HepG2 (cell line): ENCODE data around the gene LRP2. TPM values are rescaled to one million over a fixed set of nuclear protein-coding genes. Genes with fewer than 3 reads are reported as not detected.

Source experiments
- ATAC-seq: fragments of 200-7000 bp; cut with Tn5 transposase; 3 replicates; pipeline ENCODE4 v1.9.1; 2020; ENCODE audit warnings: mild to moderate bottlenecking, moderate library complexity
- BruUV-seq: library from RNA; stranded (reverse); fragments of 400-500 nt; replicated peaks from 2 replicates; lab custom pipeline; 2021; lab: Mats Ljungman, UMichigan
- CTCF ChIA-PET: fragments of 300-600 bp; formaldehyde crosslinking; extraction: SDS; loops from one replicate; lab custom pipeline; 2021; ENCODE audit warnings: low total read pairs, inconsistent platforms, low intra/inter-chr PET ratio; lab: Yijun Ruan, JAX
- POLR2A ChIA-PET: fragments of 350-600 bp; sonication (Branson Sonifier 250); formaldehyde crosslinking; loops from one replicate; lab custom pipeline; 2020; ENCODE audit warnings: antibody characterized with exemption, inconsistent platforms; lab: Yijun Ruan, JAX
- DNase-seq: peaks from one replicate; pipeline ENCODE4 v3.0.0-alpha.2; 2015; ENCODE audit warnings: low spot score
- FAIRE-seq: peaks from 3 replicates; lab custom pipeline; 2011; peaks lifted over from hg19 to GRCh38; lab: Jason Lieb, UNC
- H2AFZ ChIP-seq: one replicate; pipeline ENCODE4 v1.6.1; 2011; ENCODE audit warnings: low read length, inconsistent platforms
- H3K27ac ChIP-seq: fragments of 300-600 bp; 3 replicates; pipeline ENCODE4 v1.8.0; 2011; ENCODE audit warnings: mixed run types, mild to moderate bottlenecking, mixed read lengths, low read length, inconsistent platforms; ENCODE audit not compliant: insufficient read depth; ENCODE audit errors: extremely low read length
- H3K27me3 ChIP-seq, 2 experiments: fragments of 200-600 bp in 1 of 2; 2 replicates in 1 of 2; 3 replicates in 1 of 2; pipeline versions ENCODE4 v1.6.0 to v1.8.0; 2011; ENCODE audit warnings: low read length in 2 of 2, mild to moderate bottlenecking in 2 of 2, moderate library complexity in 2 of 2, inconsistent platforms in 1 of 2; ENCODE audit not compliant: insufficient read depth in 2 of 2, control insufficient read depth in 1 of 2
- H3K36me3 ChIP-seq, 2 experiments: fragments of 200-600 bp in 1 of 2; replicated peaks in 1 of 2; 2 replicates in 1 of 2; 3 replicates in 1 of 2; pipeline versions ENCODE4 v1.5.1 to v1.8.0; 2011; ENCODE audit warnings: low read length in 2 of 2, inconsistent platforms in 1 of 2; ENCODE audit not compliant: insufficient read depth in 2 of 2, control insufficient read depth in 1 of 2
- H3K4me1 ChIP-seq: 2 replicates; pipeline ENCODE4 v1.5.1; 2012; ENCODE audit warnings: low read length, inconsistent platforms; ENCODE audit not compliant: insufficient read depth
- H3K4me2 ChIP-seq: 2 replicates; pipeline ENCODE4 v1.6.0; 2011; ENCODE audit warnings: low read depth, low read length, inconsistent platforms
- H3K4me3 ChIP-seq, 3 experiments: fragments of 200-600 bp in 1 of 3; sonication (generic), shearing (Covaris generic) in 1 of 3; replicated peaks in 1 of 3; 2 replicates each; pipeline ENCODE4 v1.5.1; 2011 to 2016; ENCODE audit warnings: low read length in 3 of 3, inconsistent platforms in 2 of 3, low read depth in 2 of 3, mild to moderate bottlenecking in 2 of 3, control low read depth in 1 of 3, mixed read lengths in 1 of 3; ENCODE audit not compliant: insufficient read depth in 1 of 3
- H3K79me2 ChIP-seq: one replicate; pipeline ENCODE4 v1.6.1; 2011; ENCODE audit warnings: low read length, inconsistent platforms; ENCODE audit not compliant: insufficient read depth
- H3K9ac ChIP-seq: 2 replicates; pipeline ENCODE4 v1.6.0; 2011; ENCODE audit warnings: mild to moderate bottlenecking, low read depth, low read length, inconsistent platforms; ENCODE audit not compliant: insufficient read depth
- H3K9me3 ChIP-seq: 2 replicates; pipeline ENCODE4 v1.5.1; 2012; ENCODE audit warnings: mild to moderate bottlenecking, low read length
- H4K20me1 ChIP-seq: 2 replicates; pipeline ENCODE4 v1.6.0; 2011; ENCODE audit warnings: inconsistent platforms, mild to moderate bottlenecking, low read length, moderate library complexity; ENCODE audit not compliant: insufficient read depth
- AGO1 ChIP-seq: fragments of 200-400 bp; formaldehyde crosslinking; IDR thresholded peaks from 2 replicates; pipeline ENCODE4 v1.6.1; 2017; ENCODE audit warnings: mild to moderate bottlenecking, low read depth, low read length, moderate library complexity; ENCODE audit not compliant: poor library complexity, severe bottlenecking
- FOSL1 ChIP-seq: sonication (generic); formaldehyde crosslinking; IDR thresholded peaks from 2 replicates; pipeline ENCODE4 v1.9.0; 2021; ENCODE audit warnings: missing genetic modification reagents, borderline replicate concordance
- LCORL ChIP-seq, 2 experiments: fragments of 450-650 bp in 1 of 2; sonication (generic) in 1 of 2; formaldehyde crosslinking in 1 of 2; IDR thresholded peaks; 2 replicates each; pipeline versions ENCODE4 v1.5.0 to v1.6.1; 2017 to 2020; ENCODE audit warnings: antibody characterized with exemption in 1 of 2, missing genetic modification reagents in 1 of 2
- NR2F6 ChIP-seq, 2 experiments: IDR thresholded peaks; 2 replicates each; pipeline ENCODE4 v1.6.1; 2016; ENCODE audit warnings: antibody characterized with exemption in 1 of 2, mild to moderate bottlenecking in 1 of 2
- RFX5 ChIP-seq: IDR thresholded peaks from 2 replicates; pipeline ENCODE4 v1.6.1; 2011; ENCODE audit warnings: low read depth, low read length, improper control_type of control experiment
- ZFAT ChIP-seq: sonication (generic); formaldehyde crosslinking; conservative IDR thresholded peaks from 2 replicates; pipeline ENCODE4 v1.8.1; 2023; ENCODE audit warnings: missing genetic modification reagents, inconsistent platforms
- ZMYM4 ChIP-seq: sonication (generic); formaldehyde crosslinking; IDR thresholded peaks from 2 replicates; pipeline ENCODE4 v1.8.1; 2023; ENCODE audit warnings: mild to moderate bottlenecking, missing genetic modification reagents
- ZNF446 ChIP-seq: sonication (generic); formaldehyde crosslinking; IDR thresholded peaks from 2 replicates; pipeline ENCODE4 v1.5.0; 2020; ENCODE audit warnings: mild to moderate bottlenecking, missing genetic modification reagents
- ZNF572 ChIP-seq: sonication (generic); formaldehyde crosslinking; IDR thresholded peaks from 2 replicates; pipeline ENCODE4 v1.5.1; 2020; ENCODE audit warnings: mild to moderate bottlenecking, missing genetic modification reagents
- WGBS: methylation state at CpG from one replicate; pipeline ENCODE4 v1.1.6; 2017; ENCODE audit warnings: low lambda C conversion rate; 5-methylcytosine and 5-hydroxymethylcytosine counted together
- in situ Hi-C: cut with HindIII; loops from 2 replicates; pipeline ENCODE4 v1.10.0; 2017; ENCODE audit warnings: low pct_unique_long_range_greater_than_20kb; ENCODE audit not compliant: extremely low pct_ligation_motif_present
- intact Hi-C: fragments of 100-400 bp; cut with micrococcal nuclease; formaldehyde crosslinking; loops from one replicate; pipeline ENCODE4 v1.10.0; 2022; ENCODE audit not compliant: unreplicated experiment
- polyA plus RNA-seq, 8 experiments: library from polyadenylated mRNA; depleted of rRNA in 3 of 8; stranded (reverse) in 7 of 8; unstranded in 1 of 8; fragments of >200 nt; fragmentation: Illumina TruSeq in 4 of 8; extraction: Trizol in 4 of 8; gene quantifications; 2 replicates each; pipeline versions ENCODE4 v1.2.1 to v1.2.3, GENCODE V29; 2011 to 2016; ENCODE audit warnings: low read depth in 4 of 8, missing spikeins in 1 of 8, mixed read lengths in 1 of 8; ENCODE audit not compliant: insufficient read depth in 1 of 8
- total RNA-seq, 5 experiments: library from RNA; depleted of rRNA; stranded (reverse); fragments of >200 nt; fragmentation: Illumina TruSeq; extraction: Trizol; gene quantifications; 2 replicates each; pipeline ENCODE4 v1.2.3, GENCODE V29; 2016; ENCODE audit warnings: low read depth in 1 of 5
- TF ChIP-seq, protein P1 (sequence below): sonication (generic); formaldehyde crosslinking; IDR thresholded peaks from 2 replicates; pipeline ENCODE4 v1.4.0; 2020; ENCODE audit warnings: mild to moderate bottlenecking, missing genetic modification reagents
- TF ChIP-seq, protein P2 (sequence below): sonication (generic); formaldehyde crosslinking; conservative IDR thresholded peaks from 2 replicates; pipeline ENCODE4 v1.4.0; 2020; ENCODE audit warnings: missing genetic modification reagents
- TF ChIP-seq, protein P3 (sequence below): sonication (generic); formaldehyde crosslinking; IDR thresholded peaks from 2 replicates; pipeline ENCODE4 v1.4.0; 2020; ENCODE audit warnings: missing genetic modification reagents
- TF ChIP-seq, protein P4 (sequence below): sonication (generic); formaldehyde crosslinking; IDR thresholded peaks from 2 replicates; pipeline ENCODE4 v1.5.0; 2020; ENCODE audit warnings: missing genetic modification reagents

LRP2 gene
- total and polyA plus RNA-seq, 2 of the 13 experiments (the other 11 are each of a cell fraction or from before 2014, with no cell fraction given): 0.03 to 0.15 TPM

DNA sequence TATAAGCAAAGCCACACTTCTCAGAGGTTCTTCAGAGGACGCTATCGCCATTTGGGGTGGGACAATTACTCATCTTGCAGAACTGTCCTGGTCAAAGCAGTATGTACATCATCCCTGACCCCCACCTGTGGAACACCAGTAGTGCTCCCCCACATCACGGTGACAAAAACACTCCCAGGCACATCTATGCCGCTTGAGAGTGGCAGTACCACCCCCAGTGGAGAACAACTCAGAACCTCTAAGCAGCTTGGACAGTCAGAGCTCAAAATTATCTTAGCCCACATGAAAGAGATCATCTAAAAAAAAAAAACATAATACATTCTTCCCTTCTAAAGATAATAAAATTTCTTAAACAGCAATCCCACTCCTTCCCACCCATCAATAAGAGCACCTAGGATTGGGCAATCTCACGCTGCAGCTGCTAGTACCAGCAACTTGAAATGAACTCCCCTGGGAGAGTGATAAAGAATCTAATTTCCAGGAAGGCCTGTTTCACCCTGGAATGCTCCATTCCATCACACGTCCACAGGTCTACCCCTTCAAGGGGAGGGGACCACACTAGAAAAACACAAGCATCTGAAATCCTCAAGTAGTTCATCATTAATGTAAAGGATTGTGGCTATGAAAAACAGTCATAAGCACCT is 31.7 kb downstream of the LRP2 start (continued):
- no peak for TF ChIP-seq RFX5
- TF ChIP-seq, all 625 proteins: peak for 0

DNA sequence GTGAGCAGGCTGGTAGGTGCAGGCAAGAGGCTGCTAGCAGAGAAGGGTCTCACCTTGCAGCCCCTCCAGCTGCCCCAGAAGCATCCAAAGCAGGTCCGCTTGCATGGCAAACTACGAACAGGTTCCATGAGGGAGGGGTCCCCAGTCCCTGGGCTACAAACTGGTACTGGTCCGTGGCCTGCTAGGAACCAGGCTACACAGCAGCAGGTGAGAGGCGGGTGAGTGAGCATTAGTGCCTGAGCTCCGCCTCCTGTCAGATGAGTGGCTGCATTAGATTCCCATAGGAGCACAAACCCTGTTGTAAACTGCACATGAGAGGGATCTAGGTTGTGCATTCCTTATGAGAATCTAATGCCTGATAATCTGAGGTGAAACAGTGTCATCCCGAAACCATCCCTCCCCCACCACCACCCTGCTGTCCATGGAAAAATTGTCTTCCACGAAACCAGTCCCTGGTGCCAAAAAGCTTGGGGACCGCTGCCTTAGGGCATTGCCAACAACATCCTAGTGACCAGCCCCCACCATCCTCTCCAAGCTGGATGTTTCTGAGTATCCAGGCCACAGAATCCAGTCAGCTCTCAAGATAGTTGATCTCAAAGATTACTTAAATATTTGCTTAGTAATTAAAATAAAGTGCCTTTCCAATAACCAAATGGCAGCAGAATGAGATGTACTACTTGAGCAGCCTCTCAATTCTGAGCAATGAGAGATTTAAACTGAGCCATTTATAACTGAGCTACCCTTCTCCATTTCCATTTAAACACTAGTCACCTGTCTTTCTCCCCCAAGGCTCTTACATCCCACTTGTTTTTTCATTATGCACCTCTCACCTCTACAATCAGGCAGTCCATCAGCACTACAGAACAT is 32.4 kb downstream of the LRP2 start:
- no peaks in the 10 kb centered on the region; a peak in 1 of 5 replicates for H3K27me3 ChIP-seq
- H3K9me3 ChIP-seq: no peaks in the 10 kb centered on the region
- POLR2A ChIA-PET: no interaction called here
- DNase-seq (no peak), ATAC-seq (no peak; the same call in 2 of the 3 replicates), FAIRE-seq (no peak)
- 20% methylated on average over 7 of the region's 8 CpGs for WGBS
- no TSS peak for BruUV-seq
- in situ Hi-C loops: no loop called here
- H3K27ac ChIP-seq: no peak overlapping the region
- H3K36me3 ChIP-seq: no peaks in the 10 kb centered on the region
- no peak overlapping the region for H3K9ac ChIP-seq
- no peak overlapping the region for H2AFZ ChIP-seq
- CTCF ChIA-PET: no interaction called here
- no peaks in the 10 kb centered on the region for H3K79me2 ChIP-seq
- H3K4me3 ChIP-seq: no peak overlapping the region
- intact Hi-C loops: no loop called here
- H3K4me1 ChIP-seq: no peaks in the 10 kb centered on the region
- no peak overlapping the region for H3K4me2 ChIP-seq
- no peaks in the 10 kb centered on the region for H4K20me1 ChIP-seq
- TF ChIP-seq ZNF572 (CRISPR knock-in tag): no peak
- TF ChIP-seq ZMYM4 (CRISPR knock-in tag): no peak
- TF ChIP-seq, protein P1, sequence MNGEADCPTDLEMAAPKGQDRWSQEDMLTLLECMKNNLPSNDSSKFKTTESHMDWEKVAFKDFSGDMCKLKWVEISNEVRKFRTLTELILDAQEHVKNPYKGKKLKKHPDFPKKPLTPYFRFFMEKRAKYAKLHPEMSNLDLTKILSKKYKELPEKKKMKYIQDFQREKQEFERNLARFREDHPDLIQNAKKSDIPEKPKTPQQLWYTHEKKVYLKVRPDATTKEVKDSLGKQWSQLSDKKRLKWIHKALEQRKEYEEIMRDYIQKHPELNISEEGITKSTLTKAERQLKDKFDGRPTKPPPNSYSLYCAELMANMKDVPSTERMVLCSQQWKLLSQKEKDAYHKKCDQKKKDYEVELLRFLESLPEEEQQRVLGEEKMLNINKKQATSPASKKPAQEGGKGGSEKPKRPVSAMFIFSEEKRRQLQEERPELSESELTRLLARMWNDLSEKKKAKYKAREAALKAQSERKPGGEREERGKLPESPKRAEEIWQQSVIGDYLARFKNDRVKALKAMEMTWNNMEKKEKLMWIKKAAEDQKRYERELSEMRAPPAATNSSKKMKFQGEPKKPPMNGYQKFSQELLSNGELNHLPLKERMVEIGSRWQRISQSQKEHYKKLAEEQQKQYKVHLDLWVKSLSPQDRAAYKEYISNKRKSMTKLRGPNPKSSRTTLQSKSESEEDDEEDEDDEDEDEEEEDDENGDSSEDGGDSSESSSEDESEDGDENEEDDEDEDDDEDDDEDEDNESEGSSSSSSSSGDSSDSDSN (CRISPR knock-in tag): no peak
- TF ChIP-seq ZFAT: no peak
- TF ChIP-seq, protein P2, sequence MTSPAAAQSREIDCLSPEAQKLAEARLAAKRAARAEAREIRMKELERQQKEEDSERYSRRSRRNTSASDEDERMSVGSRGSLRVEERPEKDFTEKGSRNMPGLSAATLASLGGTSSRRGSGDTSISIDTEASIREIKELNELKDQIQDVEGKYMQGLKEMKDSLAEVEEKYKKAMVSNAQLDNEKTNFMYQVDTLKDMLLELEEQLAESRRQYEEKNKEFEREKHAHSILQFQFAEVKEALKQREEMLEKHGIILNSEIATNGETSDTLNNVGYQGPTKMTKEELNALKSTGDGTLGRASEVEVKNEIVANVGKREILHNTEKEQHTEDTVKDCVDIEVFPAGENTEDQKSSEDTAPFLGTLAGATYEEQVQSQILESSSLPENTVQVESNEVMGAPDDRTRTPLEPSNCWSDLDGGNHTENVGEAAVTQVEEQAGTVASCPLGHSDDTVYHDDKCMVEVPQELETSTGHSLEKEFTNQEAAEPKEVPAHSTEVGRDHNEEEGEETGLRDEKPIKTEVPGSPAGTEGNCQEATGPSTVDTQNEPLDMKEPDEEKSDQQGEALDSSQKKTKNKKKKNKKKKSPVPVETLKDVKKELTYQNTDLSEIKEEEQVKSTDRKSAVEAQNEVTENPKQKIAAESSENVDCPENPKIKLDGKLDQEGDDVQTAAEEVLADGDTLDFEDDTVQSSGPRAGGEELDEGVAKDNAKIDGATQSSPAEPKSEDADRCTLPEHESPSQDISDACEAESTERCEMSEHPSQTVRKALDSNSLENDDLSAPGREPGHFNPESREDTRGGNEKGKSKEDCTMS (CRISPR knock-in tag): no peak
- no peak for TF ChIP-seq NR2F6 (IDR thresholded peaks at IDR 0.05)
- no peak for TF ChIP-seq NR2F6 (CRISPR knock-in tag; IDR thresholded peaks at IDR 0.05)
- TF ChIP-seq, protein P3, sequence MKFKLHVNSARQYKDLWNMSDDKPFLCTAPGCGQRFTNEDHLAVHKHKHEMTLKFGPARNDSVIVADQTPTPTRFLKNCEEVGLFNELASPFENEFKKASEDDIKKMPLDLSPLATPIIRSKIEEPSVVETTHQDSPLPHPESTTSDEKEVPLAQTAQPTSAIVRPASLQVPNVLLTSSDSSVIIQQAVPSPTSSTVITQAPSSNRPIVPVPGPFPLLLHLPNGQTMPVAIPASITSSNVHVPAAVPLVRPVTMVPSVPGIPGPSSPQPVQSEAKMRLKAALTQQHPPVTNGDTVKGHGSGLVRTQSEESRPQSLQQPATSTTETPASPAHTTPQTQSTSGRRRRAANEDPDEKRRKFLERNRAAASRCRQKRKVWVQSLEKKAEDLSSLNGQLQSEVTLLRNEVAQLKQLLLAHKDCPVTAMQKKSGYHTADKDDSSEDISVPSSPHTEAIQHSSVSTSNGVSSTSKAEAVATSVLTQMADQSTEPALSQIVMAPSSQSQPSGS (CRISPR knock-in tag): no peak
- TF ChIP-seq AGO1: no peak
- TF ChIP-seq FOSL1: no peak
- TF ChIP-seq LCORL (IDR thresholded peaks at IDR 0.05): no peak
- no peak for TF ChIP-seq LCORL (CRISPR knock-in tag; IDR thresholded peaks at IDR 0.05)
- no peak for TF ChIP-seq ZNF446
- TF ChIP-seq, protein P4, sequence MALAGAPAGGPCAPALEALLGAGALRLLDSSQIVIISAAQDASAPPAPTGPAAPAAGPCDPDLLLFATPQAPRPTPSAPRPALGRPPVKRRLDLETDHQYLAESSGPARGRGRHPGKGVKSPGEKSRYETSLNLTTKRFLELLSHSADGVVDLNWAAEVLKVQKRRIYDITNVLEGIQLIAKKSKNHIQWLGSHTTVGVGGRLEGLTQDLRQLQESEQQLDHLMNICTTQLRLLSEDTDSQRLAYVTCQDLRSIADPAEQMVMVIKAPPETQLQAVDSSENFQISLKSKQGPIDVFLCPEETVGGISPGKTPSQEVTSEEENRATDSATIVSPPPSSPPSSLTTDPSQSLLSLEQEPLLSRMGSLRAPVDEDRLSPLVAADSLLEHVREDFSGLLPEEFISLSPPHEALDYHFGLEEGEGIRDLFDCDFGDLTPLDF (CRISPR knock-in tag): no peak
